GM19238 (cell line): Measurements from ENCODE around the gene MSX1.

Experiments used
- DNase-seq: peaks from one replicate; pipeline ENCODE4 v3.0.0; 2011; ENCODE audit warnings: low spot score; ENCODE audit not compliant: insufficient read length

MSX1 gene

DNA sequence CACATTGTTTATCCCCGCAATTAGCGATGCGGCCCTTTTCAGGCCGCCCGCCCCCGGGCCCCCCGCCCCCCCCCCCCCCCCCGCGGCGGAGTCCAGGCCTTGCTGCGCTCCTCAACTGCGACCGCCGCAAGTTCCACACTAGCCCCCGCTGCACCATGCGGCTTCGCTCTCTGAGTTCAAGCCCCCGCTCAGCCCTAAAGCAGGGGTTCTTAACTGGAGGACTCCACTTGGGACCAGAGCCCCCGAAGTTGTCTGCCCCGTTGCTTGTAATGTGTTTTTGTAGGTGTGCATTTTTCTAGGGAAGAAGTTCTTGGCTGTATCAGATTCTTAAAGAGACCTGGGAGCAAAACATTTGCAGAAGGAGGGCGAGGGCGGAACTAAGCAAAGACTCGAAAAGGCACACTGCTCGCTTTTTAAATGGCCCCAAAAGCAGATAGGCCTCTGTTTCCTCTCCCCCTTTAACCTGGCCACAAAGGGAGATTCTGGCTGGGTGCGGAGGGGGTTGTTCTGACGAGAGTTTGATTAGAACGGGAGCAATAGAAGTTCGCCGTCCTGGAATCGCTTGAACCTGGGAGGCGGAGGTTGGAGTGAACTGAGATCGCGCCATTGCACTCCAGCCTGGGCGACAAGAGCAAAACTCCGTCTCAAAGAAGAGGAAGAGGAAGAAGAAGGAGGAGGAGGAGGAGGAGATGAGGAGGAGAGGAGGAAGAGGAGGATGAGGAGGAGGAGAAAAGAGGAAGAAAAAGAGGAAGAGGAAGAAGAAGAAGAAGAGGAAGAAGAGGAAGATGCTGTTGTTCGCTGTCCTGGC is 2.3 kb upstream of the MSX1 start:
- DNase-seq, result no peak

- no peak for DNase-seq
Observed at GRCh38 chr4:4857809-4858508, 1.5 kb upstream of the MSX1 start.

DNA sequence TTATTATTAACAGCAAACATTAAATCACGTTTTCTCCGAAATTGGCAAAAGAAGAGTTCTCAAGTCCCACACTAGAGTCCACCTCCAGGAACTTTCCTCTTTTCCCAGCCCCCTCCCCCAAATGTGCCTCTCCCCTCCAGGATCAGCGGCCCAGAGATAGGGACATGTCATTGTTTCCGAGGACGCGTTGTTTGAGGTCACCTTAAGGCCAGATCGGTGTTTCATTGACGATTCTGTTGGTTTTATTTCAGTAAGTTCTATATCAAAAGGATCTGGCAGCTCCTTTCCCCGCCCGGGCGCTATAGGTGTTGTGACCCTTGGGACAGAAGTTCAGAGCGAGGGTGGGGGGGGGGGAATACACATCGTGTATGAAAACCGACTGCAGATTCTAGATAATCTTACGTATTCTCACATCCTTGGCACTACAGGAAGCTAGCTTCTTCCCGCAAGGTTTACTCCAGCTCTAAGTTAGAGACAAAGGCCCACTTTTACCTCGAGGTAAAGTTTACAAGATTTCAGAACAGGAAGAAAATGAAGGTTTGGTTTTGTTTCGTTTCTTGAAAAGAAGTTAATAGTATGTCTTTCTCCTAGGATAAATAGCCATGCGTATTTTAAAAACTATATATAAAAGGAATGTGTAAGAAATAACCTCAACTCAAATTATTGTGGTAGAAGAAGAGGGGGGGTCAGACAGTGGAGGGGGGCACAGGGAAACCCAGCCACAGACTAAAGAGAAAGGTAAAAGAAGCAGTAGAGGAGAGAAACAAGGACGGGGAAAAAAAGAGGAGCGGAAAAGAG is 739 bp upstream of the MSX1 start:
- no peak for DNase-seq

GRCh38 chr4:4859799-4860599 is 534 bp downstream of the MSX1 start:
- DNase-seq, result no peak

GRCh38 chr4:4860600-4861389 is 1.3 kb downstream of the MSX1 start:
- DNase-seq, result no peak

GRCh38 chr4:4861390-4862018 is 2.0 kb downstream of the MSX1 start:
- no peak for DNase-seq

- DNase-seq, result no peak
Observed at GRCh38 chr4:4862071-4862551, 2.6 kb downstream of the MSX1 start.

GRCh38 chr4:4862665-4863482 is 3.4 kb downstream of the MSX1 start:
- no peak for DNase-seq

DNA sequence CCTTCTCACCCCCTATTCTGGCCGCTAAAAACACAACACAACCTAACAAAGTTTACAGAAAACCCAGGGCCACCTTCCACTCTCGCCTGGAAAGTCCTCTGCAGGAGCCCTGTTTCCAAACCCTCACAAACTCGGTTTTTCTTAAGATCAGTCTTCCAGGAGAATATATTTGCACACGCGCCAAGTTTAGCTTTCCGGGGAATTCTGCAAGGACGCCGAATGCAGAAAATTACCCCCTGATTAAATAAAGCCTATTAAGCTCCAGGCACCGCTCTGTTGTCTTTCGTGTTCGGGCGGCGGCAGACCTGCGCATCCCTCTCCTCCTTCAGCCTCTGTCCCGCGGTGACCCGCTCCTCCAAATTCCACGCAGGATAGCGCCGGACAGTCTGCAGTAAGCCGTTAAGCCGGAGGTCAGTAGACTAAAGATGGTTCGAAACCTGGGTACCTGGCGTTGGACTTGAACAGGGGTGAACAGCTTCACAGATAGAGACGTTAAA is 5.0 kb downstream of the MSX1 start:
- no peak for DNase-seq

DNA sequence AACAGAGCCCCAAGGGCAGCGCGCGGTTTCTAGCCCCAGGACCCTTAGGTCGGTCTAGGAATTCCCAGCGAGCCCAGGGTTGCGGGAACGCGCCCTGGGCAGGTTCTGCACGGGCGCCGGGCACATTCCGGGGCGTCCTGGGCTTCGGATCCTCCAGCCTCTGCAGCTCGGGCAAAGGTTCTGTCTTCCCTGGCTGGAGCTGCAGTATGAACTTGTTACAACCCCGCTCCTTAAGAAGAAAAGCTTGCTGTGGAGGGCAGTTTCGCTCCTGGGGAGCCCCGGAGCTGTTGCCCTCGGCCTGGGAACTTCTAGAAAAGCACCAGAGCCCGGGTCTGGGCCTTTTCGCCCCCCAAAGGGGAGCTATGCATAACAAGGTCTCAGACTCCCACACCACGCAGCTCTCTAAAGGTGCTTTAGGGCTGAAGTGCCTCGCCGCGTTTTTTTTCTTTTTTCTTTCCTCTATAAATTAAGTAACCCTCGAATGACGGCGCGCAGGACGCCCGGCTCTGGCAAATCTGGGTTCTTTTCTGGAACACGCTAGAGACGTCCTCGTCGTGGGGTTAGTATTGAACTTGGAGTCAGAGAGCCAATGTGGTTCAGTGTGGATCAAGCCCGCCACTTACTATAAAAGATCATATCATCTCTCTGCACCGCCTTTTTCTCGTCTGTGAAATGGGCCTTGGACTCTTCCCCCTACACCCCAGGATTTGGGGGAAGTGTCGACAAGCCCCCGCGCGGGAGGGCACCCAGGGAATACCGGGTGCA is 5.7 kb downstream of the MSX1 start:
- no peak for DNase-seq

- DNase-seq, result no peak
Observed at GRCh38 chr4:4865705-4866123, 6.2 kb downstream of the MSX1 start.

- no peak for DNase-seq
Observed at GRCh38 chr4:4866124-4866865, 6.8 kb downstream of the MSX1 start.

- no peak for DNase-seq
Observed at GRCh38 chr4:4866866-4867374, 7.5 kb downstream of the MSX1 start.

DNA sequence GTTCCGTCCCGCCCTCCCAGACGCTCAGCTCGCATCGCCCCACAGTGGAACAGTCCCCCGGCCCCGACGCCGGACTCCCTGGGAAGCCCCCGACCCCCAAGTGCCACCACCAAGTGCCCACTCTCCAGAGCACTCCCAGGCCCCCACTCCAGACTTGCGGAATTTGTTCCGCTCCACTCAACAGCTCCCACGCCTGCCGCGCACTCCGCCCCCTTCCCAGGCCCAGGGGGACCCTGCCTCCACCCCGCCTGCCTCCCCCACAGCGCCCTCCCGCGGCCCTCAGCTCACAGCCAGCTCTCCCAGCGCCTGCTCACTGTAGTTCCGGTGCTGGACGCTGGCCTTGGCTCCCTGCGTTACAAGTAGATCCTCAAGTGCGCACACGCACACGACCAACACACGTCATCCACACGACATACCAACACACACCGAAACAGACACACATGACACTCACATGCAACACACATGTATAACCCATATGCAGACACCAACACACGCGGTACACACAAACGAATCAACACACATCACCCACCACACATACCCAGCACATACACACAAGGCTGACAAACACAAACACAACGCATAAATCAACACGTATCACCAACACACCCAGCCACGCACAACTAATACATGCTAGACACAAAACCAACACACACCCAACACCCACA is 8.0 kb downstream of the MSX1 start:
- DNase-seq, result no peak

- no peak for DNase-seq
Observed at GRCh38 chr4:4868040-4868757, 8.7 kb downstream of the MSX1 start.
